GM12878 (cell line): Measurements from ENCODE around the gene DUOXA1. TPM values are rescaled to one million over a fixed set of nuclear protein-coding genes. Genes with fewer than 3 reads are reported as not detected.

Experiments
- ATAC-seq: fragments of 200-7000 bp; cut with Tn5 transposase; 3 replicates; pipeline ENCODE4 v1.9.1; 2020; ENCODE audit warnings: mild to moderate bottlenecking, moderate library complexity
- BruUV-seq: library from RNA; stranded (reverse); fragments of 400-500 nt; replicated peaks from 2 replicates; lab custom pipeline; 2021; lab: Mats Ljungman, UMichigan
- CTCF ChIA-PET: fragments of 300-600 bp; sonication (Branson Sonifier 250); formaldehyde crosslinking; extraction: SDS; loops from one replicate; lab custom pipeline; 2021; ENCODE audit warnings: inconsistent platforms; lab: Yijun Ruan, JAX
- POLR2A ChIA-PET: fragments of 350-600 bp; formaldehyde crosslinking; extraction: SDS; loops from one replicate; lab custom pipeline; 2021; ENCODE audit warnings: inconsistent platforms; lab: Charles Lee
- RAD21 ChIA-PET: fragments of 300-600 bp; sonication (Branson Sonifier 250); formaldehyde crosslinking; loops from one replicate; lab custom pipeline; 2023; ENCODE audit warnings: antibody characterized with exemption; ENCODE audit not compliant: unreplicated experiment; lab: Charles Lee
- SMC1A ChIA-PET: fragments of 300-600 bp; sonication (Branson Sonifier 250); formaldehyde crosslinking; loops from one replicate; lab custom pipeline; 2023; ENCODE audit not compliant: unreplicated experiment, uncharacterized antibody; lab: Charles Lee
- DNase-seq: peaks from one replicate; pipeline ENCODE4 v3.0.0-alpha.2; 2011; ENCODE audit warnings: low read depth, low spot score
- FAIRE-seq: peaks from 3 replicates; lab custom pipeline; 2011; peaks lifted over from hg19 to GRCh38; lab: Jason Lieb, UNC
- H2AFZ ChIP-seq: 2 replicates; pipeline ENCODE4 v1.6.0; 2011; ENCODE audit warnings: low read depth, low read length, control low read depth; ENCODE audit not compliant: control insufficient read depth
- H3K27ac ChIP-seq: 2 replicates; pipeline ENCODE4 v1.5.1; 2011; ENCODE audit warnings: control low read depth; ENCODE audit not compliant: control insufficient read depth, insufficient read depth
- H3K27me3 ChIP-seq, 2 experiments: replicated peaks in 1 of 2; 2 replicates each; pipeline versions ENCODE4 v1.6.0 to v1.6.1; 2011; ENCODE audit warnings: low read length in 1 of 2; ENCODE audit not compliant: control insufficient read depth in 2 of 2, insufficient read depth in 2 of 2
- H3K36me3 ChIP-seq, 2 experiments: 2 replicates each; pipeline ENCODE4 v1.5.1; 2011; ENCODE audit warnings: low read length in 1 of 2; ENCODE audit not compliant: control insufficient read depth in 2 of 2, insufficient read depth in 2 of 2
- H3K4me1 ChIP-seq: 2 replicates; pipeline ENCODE4 v1.6.1; 2011; ENCODE audit warnings: mild to moderate bottlenecking, low read length, moderate library complexity, mixed read lengths; ENCODE audit not compliant: control insufficient read depth, insufficient read depth
- H3K4me2 ChIP-seq: 2 replicates; pipeline ENCODE4 v1.6.0; 2011; ENCODE audit warnings: control low read depth; ENCODE audit not compliant: control insufficient read depth, insufficient read depth
- H3K4me3 ChIP-seq: fragments of 200-600 bp; sonication (generic); 2 replicates; pipeline ENCODE4 v1.5.1; 2016
- H3K79me2 ChIP-seq: 2 replicates; pipeline ENCODE4 v1.6.0; 2011; ENCODE audit warnings: low read length; ENCODE audit not compliant: control insufficient read depth, insufficient read depth
- H3K9ac ChIP-seq: 2 replicates; pipeline ENCODE4 v1.8.0; 2011; ENCODE audit warnings: low read length, control low read depth, mixed read lengths; ENCODE audit not compliant: control insufficient read depth, insufficient read depth
- H3K9me3 ChIP-seq: replicated peaks from 3 replicates; pipeline ENCODE4 v1.5.1; 2011; ENCODE audit warnings: mild to moderate bottlenecking, low read length; ENCODE audit not compliant: control insufficient read depth, insufficient read depth
- H4K20me1 ChIP-seq: 2 replicates; pipeline ENCODE4 v1.6.0; 2011; ENCODE audit not compliant: control insufficient read depth, insufficient read depth
- FOS ChIP-seq: IDR thresholded peaks from 3 replicates; pipeline ENCODE4 v1.6.1; 2011; ENCODE audit warnings: borderline replicate concordance; ENCODE audit not compliant: insufficient read length; ENCODE audit errors: extremely low read depth
- ZBTB11 ChIP-seq: fragments of 450-650 bp; formaldehyde crosslinking; IDR thresholded peaks from 2 replicates; pipeline ENCODE4 v1.5.0; 2022; ENCODE audit warnings: mild to moderate bottlenecking, missing genetic modification characterization
- ZNF207 ChIP-seq: fragments of 450-650 bp; IDR thresholded peaks from 2 replicates; pipeline ENCODE4 v1.6.1; 2014; ENCODE audit warnings: antibody characterized with exemption, mild to moderate bottlenecking, borderline replicate concordance
- ZSCAN29 ChIP-seq: fragments of 450-650 bp; IDR thresholded peaks from 2 replicates; pipeline ENCODE4 v1.6.1; 2017; ENCODE audit warnings: mild to moderate bottlenecking, moderate library complexity
- ZZZ3 ChIP-seq: IDR thresholded peaks from 2 replicates; pipeline ENCODE4 v1.6.1; 2011; ENCODE audit warnings: low read depth; ENCODE audit not compliant: control insufficient read depth, insufficient read length
- whole genome bisulfite sequencing: methylation state at CpG from one replicate; pipeline ENCODE4 v1.1.6; 2016; ENCODE audit warnings: low lambda C conversion rate; ENCODE audit not compliant: insufficient replicate concordance, insufficient coverage; ENCODE audit errors: missing lambda C conversion rate; 5-methylcytosine and 5-hydroxymethylcytosine counted together
- in situ Hi-C: fragments of 300-500 bp; cut with MboI; formaldehyde crosslinking; loops from 9 replicates; pipeline ENCODE4 v1.14.3; 2018; ENCODE audit warnings: mixed read lengths
- intact Hi-C: fragments of 100-400 bp; cut with micrococcal nuclease; formaldehyde crosslinking; loops from one replicate; pipeline ENCODE4 v1.14.2; 2022; ENCODE audit not compliant: unreplicated experiment
- polyA plus RNA-seq, 11 experiments: library from polyadenylated mRNA; depleted of rRNA in 4 of 11; unstranded in 6 of 11; stranded (reverse) in 5 of 11; fragments of >200 nt; fragmentation: Nextera tagmentation in 4 of 11; fragmentation: Illumina TruSeq in 1 of 11; extraction: Ambion mirVana in 4 of 11; extraction: Trizol in 1 of 11; gene quantifications; 1 replicate in 1 of 11; 2 replicates in 10 of 11; pipeline versions ENCODE4 v1.2.1 to v1.2.3, GENCODE V29; 2011 to 2016; ENCODE audit warnings: inconsistent platforms in 2 of 11, missing spikeins in 2 of 11, low read depth in 1 of 11
- total RNA-seq, 4 experiments: library from RNA; depleted of rRNA in 3 of 4; stranded (reverse); fragments of >200 nt in 3 of 4; fragmentation: Illumina TruSeq in 1 of 4; extraction: Trizol in 1 of 4; gene quantifications; 2 replicates each; pipeline versions ENCODE4 v1.2.1 to v1.2.3, GENCODE V29; 2013 to 2021
- TF ChIP-seq, protein P1 (sequence below), 3 experiments: IDR thresholded peaks in 2 of 3; conservative IDR thresholded peaks in 1 of 3; 2 replicates each; pipeline ENCODE4 v1.5.1; 2011; ENCODE audit warnings: low read depth in 3 of 3, low read length in 3 of 3, mild to moderate bottlenecking in 3 of 3, control low read depth in 2 of 3, moderate library complexity in 2 of 3, inconsistent platforms in 1 of 3, mixed read lengths in 1 of 3; ENCODE audit not compliant: control insufficient read depth in 2 of 3, insufficient read depth in 1 of 3; ENCODE audit errors: extremely low read depth in 1 of 3

The DUOXA1 gene
- total and polyA plus RNA-seq, 10 of the 15 experiments (the other 5 are each of a cell fraction or from before 2014, with no cell fraction given) = 0.08 TPM; not detected in 9

GRCh38 chr15:45132844-45133560 lies 3.3 kb upstream of the DUOXA1 start (continued):
- no peak for TF ChIP-seq ZBTB11 (CRISPR knock-in tag)
- no peak for TF ChIP-seq ZZZ3

GRCh38 chr15:45131510-45131909 lies 1.8 kb upstream of the DUOXA1 start:
- intact Hi-C loops = no loop called here
- Histone ChIP-seq H2AFZ (no peak overlapping the region), H3K4me2 (no peak overlapping the region), H3K4me3 (no peak overlapping the region), H3K27me3 (peaks cover 5 to 14% of the 10 kb centered on the region in 2 experiments), H3K9me3 (no peaks in the 10 kb centered on the region), H3K79me2 (no peaks in the 10 kb centered on the region)
- ChIA-PET SMC1A (interaction anchor here (0.9 kb wide), 1 partner anchor 44 kb away, joined by 4 read pairs; no protein-coding TSS in a partner anchor), CTCF (interaction anchor here (1.4 to 4.6 kb wide), 5 partner anchors 10 to 73 kb away, joined by 4 to 23 read pairs (median 8); no protein-coding TSS in a partner anchor), POLR2A (no interaction called here), RAD21 (no interaction called here)
- no peak for DNase-seq
- BruUV-seq = no TSS peak
- FAIRE-seq = no peak
- 34% methylated on average over 3 of the region's 3 CpGs for WGBS
- in situ Hi-C loops = no loop called here
- TF ChIP-seq ZSCAN29 = no peak
- no peak for TF ChIP-seq ZNF207
- TF ChIP-seq, protein P1, sequence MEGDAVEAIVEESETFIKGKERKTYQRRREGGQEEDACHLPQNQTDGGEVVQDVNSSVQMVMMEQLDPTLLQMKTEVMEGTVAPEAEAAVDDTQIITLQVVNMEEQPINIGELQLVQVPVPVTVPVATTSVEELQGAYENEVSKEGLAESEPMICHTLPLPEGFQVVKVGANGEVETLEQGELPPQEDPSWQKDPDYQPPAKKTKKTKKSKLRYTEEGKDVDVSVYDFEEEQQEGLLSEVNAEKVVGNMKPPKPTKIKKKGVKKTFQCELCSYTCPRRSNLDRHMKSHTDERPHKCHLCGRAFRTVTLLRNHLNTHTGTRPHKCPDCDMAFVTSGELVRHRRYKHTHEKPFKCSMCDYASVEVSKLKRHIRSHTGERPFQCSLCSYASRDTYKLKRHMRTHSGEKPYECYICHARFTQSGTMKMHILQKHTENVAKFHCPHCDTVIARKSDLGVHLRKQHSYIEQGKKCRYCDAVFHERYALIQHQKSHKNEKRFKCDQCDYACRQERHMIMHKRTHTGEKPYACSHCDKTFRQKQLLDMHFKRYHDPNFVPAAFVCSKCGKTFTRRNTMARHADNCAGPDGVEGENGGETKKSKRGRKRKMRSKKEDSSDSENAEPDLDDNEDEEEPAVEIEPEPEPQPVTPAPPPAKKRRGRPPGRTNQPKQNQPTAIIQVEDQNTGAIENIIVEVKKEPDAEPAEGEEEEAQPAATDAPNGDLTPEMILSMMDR (IDR thresholded peaks at IDR 0.05 in 2 of 3, conservative IDR thresholded peaks at IDR 0.05 in 1 of 3; ENCODE audit: control insufficient read depth in 2 of 3, extremely low read depth in 1 of 3, insufficient read depth in 1 of 3, low read depth in 3 of 3, low read length in 3 of 3) = no peak
- no peak for TF ChIP-seq FOS
- TF ChIP-seq, all 136 proteins: peak for 0
- Histone ChIP-seq H3K27ac (no peak overlapping the region), H4K20me1 (no peaks in the 10 kb centered on the region), H3K9ac (no peak overlapping the region), H3K4me1 (no peaks in the 10 kb centered on the region), H3K36me3 (no peaks in the 10 kb centered on the region)
- ATAC-seq = no peak
